HG02610 (cell line): ENCODE measurements around the gene LMOD1.
"Not testable (repeated sequence)": the region's sequence is repeated elsewhere in the genome, so short reads cannot be mapped to it uniquely, and the experiment has no call there.

Source experiments
- ATAC-seq: cut with Tn5 transposase; IDR thresholded peaks from one replicate; pipeline ENCODE4 v1.9.1; 2021; ENCODE audit warnings: mild to moderate bottlenecking, moderate library complexity; ENCODE audit not compliant: unreplicated experiment

Gene LMOD1

DNA sequence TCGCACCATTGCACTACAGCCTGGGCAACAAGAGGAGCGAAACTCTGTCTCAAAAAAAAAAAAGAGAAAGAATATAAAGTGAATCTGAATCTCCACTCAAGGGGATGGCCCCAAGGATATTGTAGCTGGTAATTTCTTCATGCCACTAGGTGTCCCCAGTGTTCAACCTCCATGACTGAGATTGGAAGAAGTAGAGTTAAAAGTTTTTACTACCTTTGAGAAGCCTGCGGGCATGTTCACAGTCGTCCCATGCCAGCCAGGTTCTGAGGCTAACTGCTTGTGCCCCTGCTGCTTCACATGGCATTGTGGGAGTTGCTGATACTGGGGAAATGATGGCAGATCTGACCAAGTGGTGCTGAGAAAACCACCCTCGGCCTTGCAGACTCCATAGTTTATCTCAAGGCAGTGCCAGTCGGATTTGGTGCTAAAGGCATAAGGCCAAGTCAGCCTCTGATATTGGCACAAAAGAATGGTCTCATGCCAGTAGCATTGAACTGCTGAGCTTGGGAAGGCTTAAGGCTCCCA is 68.4 kb downstream of the LMOD1 start:
- no peak for ATAC-seq

GRCh38 chr1:201876148-201876818 is 70.1 kb downstream of the LMOD1 start:
- no peak for ATAC-seq

DNA sequence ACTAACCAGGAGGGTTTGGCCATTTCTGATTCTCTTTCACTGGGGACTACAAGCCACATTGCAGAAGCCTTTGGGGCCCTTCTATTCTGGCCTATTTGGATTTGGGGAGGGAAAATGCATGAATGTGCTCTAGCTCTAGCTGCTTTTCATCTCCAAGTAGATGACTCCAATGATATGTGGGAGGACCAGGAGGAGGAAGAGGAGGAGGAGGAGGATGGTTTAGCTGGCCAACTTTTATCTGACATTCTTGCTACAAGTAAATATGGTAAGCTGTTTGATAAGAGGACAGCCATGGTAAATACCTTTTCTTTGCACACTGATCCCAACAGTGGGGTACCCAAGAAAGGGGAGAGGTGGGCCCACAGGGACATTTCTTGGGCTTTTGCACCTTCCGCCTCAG is 71.7 kb downstream of the LMOD1 start:
- no peak for ATAC-seq

DNA sequence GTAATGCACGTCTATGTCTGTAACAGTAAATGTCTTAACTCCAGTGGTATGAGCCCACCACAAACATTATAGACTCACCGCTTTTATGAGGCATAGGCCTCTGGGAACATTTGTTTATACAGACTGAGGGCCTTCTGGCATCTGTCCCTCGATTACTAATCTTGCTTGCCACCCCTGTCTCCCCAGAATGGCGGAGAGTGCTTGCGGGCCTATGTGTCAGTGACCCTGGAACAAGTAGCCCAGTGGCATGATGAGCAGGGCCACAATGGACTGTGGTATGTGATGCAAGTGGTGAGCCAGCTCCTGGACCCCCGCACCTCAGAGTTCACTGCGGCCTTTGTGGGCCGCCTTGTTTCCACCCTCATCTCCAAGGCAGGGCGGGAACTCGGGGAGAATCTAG is 76.0 kb downstream of the LMOD1 start:
- no peak for ATAC-seq

DNA sequence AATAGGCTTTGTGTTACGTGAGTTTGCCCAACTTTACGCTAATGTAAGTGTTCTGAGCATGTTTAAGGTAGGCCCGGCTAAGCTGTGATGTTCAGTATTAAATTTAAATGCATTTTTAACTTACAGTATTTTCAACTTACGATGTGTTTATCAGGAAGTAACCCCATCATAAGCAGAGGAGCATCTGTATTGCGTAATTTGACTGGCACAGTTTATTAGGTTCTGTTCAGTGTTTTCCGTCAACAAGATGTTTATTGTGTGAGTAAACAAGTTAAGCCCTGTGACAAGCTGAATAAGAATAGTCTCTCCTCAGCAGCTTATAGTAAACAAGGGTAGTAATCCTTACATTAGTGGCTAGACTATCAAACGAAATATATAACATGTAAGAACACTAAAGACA is 84.9 kb downstream of the LMOD1 start:
- no peak for ATAC-seq

DNA sequence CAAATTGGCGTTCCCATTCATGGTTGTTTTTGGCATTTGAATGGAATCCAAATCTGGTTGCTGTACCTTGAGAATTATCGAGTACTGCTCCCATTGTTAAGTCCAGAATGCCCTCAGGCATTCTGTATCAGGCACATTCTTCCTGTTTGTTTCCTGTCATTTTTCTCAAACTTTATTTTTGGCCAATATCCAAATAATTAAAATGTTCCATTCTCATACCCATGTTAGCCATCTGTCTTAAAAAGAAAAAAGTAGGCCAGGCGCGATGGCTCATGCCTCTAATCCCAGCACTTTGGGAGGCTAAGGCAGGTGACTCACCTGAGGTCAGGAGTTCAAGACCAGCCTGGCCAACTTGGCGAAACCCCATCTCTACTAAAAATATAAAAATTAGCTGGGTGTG is 86.9 kb downstream of the LMOD1 start:
- no peak for ATAC-seq

DNA sequence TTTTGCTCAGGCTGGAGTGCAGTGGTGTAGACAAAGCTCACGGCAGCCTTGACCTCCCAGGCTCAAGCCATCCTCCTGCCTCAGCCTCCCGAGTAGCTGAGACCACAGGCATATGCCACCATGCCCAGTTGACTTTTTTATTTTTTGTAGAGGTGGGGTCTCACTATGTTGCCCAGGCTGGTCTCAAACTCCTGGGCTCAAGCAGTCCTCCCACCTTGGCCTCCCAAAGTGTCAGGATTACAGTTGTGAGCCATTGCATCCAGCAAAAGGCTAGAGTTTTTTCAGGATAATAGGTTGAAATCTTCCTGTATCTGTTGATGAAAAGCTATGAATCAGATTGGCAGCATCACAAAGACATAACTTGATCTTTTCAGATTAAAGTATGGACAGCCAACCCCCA is 89.6 kb downstream of the LMOD1 start:
- not testable (repeated sequence) for ATAC-seq

DNA sequence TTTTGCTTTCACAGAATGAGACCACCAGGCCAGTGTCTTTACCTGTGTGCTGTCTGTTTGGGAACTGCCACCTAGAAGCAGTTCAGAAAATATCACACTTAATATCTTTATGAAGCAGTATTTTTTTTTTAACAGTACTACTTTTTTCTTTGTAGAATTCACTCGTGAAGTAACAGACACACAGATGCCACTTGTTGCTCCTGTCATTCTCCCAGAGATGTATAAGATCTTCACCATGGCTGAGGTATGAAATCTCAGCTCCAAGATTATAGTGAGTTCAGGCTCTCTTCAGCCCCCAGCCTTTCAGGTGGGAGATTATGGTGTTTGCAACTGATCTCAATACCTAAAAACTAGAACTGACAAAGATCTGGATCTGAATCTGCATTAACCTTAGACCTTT is 94.4 kb downstream of the LMOD1 start:
- ATAC-seq, result no peak

DNA sequence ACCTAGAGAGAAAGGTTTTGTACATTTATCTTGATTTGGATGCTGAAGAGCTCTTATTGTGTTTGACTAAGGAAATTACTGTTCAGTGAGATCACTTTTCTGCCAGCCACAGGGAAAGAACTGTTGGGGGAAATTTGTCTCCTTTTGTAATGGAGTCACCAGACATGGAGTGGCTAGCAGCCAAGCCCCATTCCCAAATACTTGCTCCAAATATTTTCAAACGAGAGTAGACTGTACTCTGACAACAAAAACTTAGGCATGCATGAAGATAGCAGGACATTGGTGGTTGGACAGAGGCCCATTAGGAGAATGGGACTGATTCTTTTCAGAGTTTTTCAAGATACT is 96.3 kb downstream of the LMOD1 start:
- ATAC-seq, result no peak

DNA sequence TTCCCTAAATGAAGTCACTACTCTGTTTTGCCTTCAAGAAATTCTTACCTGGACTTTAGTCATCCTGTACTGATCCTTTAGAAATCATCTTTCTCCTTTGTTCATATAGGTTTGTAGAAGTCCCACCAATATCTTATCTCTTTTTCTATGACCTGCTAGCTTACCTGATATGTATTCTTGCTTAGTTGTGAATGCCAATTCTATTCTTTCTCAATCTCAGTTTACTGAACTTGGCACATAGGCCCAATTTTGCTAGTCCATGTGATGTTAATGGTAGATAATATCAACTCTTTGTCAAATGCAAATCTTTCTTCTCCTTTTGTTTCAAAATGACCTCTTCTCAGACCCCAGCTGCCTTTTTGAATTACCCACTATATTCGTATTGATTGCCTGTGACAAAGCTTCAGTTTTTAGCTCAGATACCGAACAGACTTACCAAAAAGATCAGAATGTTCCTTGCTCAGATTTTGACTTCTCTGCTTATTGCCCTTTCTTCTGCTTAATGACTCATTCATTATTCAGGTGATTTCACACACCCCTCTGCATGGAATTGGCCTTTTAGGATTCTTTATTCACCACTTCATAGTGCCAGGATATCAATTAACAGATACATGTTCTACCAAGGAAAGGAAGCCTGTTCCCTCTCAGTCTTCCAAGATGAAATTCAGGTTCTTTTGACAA is 96.8 kb downstream of the LMOD1 start:
- no peak for ATAC-seq

DNA sequence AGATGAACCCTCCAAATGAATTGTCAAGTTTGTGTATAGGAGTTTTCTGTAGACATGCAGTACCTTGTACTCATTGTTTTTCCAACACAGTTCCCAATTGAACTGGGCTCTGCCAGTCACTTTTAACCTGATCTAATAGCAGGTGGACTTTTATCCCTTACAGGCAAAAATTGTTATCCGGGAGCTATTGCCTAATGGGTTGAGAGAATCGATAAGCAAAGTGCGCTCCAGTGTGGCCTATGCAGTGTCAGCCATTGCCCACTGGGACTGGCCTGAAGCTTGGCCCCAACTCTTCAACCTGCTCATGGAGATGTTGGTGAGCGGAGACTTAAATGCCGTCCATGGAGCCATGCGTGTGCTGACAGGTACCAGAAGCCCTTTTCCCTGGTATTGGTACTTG is 98.1 kb downstream of the LMOD1 start:
- ATAC-seq, result no peak

GRCh38 chr1:201847150-201847549 is 99.2 kb downstream of the LMOD1 start:
- no peak for ATAC-seq
